GM18867 (cell line): ENCODE results near the gene SBK3.
"Not testable (repeated sequence)": the region's sequence is repeated elsewhere in the genome, so short reads cannot be mapped to it uniquely, and the experiment has no call there.

Source experiments
- ATAC-seq: cut with Tn5 transposase; IDR thresholded peaks from one replicate; pipeline ENCODE4 v1.9.1; 2021; ENCODE audit warnings: mild to moderate bottlenecking, moderate library complexity; ENCODE audit not compliant: unreplicated experiment

SBK3 gene, protein sequence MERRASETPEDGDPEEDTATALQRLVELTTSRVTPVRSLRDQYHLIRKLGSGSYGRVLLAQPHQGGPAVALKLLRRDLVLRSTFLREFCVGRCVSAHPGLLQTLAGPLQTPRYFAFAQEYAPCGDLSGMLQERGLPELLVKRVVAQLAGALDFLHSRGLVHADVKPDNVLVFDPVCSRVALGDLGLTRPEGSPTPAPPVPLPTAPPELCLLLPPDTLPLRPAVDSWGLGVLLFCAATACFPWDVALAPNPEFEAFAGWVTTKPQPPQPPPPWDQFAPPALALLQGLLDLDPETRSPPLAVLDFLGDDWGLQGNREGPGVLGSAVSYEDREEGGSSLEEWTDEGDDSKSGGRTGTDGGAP

DNA sequence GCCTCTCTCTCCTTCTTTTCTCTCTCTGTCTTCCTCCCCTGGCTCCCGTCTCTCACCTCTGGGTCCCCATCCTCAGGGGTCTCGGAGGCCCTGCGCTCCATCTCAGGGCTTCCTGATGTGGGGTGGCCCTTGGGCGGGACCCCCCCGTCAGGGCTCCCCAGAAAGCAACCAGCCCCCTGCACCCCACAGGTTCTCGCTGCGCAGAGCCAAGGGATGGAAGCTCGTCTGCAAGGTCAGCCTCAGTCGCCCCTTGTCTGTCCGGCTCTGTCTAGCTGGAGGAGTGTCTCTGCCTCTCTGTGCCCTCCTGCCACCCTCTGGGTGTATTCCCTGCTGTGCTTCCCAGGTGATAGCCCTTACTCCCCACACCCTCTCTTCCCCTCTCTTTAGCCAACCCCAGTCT, at the start of gene SBK3:
Gene SBK3 (minus strand): TSS at position 101 of the 400 bp plus-strand sequence. CDS start 0 bp downstream, at position 101.
- no peak for ATAC-seq

DNA sequence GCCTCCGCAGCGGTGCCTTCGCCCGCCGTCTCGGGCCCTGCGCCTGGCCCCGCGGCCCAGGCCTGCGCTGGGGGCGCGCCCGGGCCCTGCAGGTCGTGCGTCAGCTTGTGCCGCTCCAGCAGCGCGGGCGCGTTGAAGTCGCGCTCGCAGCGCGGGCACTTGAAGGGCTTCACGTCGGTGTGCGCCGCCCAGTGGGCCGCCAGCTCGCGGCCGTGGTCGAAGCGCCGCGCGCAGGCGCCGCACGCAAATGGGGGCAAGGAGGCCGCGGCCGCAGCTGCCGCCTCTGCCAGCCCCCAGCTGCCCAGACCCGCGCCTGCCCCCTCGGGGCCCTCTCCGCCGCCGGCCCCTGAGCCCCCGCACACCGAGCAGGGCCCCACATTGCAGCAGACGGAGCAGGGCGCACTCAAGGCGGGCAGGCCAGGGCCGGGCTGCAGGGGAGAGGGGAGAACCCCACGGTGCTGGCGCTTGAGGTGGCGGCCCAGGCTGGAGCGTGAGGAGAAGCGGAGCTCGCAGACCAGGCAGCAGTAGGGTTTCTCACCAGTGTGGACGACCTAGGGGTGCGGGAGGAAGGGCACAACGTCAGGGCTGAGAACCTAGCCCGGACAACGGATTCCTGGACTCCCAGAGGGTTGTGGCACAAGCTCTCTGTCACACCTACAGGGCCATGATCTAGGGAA, 47.9 kb upstream of the SBK3 start:
- no peak for ATAC-seq

DNA sequence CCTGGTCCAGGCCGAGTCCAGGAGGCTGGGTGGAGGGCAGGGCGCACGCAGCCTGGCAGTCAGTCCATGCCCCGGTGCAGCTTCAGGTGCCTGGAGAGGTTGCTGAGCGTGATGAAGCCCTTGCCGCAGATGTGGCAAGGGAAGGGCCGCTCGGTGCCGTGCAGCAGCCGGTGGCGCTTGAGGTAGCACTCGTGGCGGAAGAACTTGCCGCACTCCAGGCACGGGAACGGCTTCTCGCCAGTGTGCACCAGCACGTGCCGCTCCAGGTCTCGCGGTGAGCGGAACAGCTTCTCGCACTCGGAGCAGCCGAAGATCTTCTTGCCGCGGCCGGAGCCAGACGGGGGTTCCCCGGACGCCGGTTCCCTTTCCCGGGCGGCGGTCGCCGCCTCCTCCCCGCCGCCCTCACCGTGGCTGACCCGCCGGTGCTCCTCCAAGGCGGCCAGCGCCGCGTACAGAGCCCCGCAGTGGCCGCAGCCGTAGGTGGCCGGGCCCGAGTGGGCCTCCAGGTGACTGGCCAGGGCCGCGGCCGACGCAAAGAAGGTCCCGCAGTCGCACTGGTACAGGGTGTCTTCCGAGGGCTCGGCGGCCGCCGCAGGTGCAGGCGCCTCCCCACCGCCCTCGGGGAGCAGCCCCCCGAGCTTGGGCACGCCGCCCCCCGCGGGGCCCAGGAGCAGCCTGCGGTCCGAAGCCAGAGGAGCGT, 47.2 kb upstream of the SBK3 start:
- ATAC-seq, result no peak

DNA sequence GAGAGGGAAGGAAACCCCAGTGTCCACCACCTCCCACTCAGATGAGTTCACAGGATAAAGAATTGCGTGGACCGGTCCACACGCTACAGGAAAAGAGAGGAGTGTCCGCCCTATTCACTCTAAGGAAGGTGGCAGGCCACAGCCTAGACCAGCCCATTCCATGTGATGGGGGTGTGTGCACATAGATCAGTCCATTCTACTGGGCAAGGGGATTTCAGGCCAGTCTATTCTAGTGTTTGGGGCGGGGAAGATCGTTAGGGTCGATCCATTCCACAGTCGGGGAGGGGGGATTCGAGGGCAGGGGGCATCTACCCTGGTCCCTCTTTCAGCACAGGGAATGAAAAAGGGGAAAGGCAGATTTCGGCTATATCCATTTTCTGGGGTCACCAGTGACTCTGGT, 46.2 kb upstream of the SBK3 start:
- ATAC-seq, result no peak

DNA sequence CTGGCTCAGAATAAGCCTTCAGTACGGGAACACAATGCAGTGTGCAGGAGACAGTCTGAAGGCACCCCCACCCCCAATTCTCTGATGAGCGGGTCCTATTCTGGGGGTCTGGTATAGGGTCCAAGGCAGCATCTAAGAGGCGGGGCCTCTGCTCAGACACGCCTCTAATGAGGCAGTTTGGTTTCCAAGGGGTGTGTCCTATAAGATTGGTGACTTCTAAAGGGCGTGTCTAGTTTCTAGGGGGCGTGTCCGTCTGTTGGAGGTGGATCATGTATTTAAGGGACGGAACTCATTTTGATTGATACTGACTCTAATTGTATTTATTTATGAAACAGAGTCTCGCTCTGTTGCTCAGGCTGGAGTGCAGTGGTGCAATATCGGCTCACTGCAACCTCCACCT, 45.3 kb upstream of the SBK3 start:
- no peak for ATAC-seq

DNA sequence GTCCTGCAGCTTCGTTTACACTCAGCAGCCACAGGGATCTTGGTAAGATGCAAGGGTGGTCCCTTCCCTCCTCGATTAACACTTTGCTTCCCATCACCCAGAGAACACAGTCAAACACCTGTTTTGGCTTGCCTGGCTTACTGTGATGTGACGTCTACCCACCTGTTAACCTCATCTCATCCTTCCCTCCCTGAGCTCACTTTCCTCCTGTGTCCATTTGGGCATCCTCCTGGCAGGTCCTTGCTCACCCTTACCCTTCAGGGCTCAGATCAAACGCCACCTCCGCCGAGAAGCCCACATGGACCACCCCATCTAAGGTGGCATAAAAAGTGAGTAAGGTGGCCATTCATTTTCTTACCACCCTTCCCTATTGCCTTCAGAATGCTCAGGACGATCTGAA, 44.8 kb upstream of the SBK3 start:
- ATAC-seq, result no peak

DNA sequence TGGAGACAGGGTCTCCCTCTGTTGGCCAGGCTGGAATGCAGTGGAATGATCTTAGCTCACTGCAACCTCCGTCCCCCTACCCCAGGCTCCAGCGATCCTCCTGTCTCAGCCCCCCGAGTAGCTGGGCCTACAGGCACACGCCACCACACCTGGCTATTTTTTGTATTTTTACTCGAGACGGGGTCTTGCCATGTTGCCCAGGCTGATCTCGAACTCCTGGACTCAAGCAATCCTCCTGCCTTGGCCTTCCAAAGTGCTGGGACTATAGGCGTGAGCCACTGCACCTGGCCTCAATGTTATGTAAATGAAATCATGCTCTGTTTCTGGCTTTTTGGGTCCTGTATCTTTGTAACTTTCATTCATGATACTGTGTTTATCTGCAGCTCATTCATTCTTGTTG, 43.4 kb upstream of the SBK3 start:
- ATAC-seq, result no peak

DNA sequence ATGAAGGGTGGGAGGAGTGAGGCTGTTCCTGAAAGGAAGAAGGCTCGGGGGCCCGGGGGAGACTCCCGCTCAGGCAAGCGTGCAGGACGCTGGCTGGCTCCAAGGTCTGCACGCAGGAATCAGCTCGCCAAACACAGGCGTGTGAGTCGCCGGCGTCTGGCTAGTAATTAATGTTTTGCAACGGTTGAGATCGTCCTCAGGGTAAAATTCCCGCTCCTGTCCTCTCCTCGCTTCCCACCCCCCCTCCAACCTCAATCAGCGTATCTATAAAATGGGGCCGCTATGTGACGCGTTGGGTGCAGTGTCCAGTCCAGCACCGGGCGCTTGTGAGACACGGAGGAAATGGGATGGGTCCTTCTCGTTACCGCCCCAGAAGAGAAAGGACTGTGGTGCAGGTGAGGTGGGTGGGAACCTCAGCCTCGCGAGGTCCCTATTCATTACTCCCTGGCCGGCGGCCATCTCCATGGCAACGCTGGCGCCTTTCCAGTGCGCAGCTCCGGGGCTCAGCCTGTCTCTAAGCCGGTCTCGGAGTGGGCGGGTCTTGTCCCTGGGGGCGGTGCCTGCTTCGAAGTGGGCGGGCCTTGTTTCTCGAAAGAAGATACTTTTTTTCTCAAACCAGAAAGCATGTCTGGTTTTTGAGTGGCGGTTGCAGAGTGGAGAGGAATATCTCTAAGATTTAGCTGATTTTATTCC, 41.8 kb upstream of the SBK3 start:
- peak; percentile 82 for ATAC-seq

DNA sequence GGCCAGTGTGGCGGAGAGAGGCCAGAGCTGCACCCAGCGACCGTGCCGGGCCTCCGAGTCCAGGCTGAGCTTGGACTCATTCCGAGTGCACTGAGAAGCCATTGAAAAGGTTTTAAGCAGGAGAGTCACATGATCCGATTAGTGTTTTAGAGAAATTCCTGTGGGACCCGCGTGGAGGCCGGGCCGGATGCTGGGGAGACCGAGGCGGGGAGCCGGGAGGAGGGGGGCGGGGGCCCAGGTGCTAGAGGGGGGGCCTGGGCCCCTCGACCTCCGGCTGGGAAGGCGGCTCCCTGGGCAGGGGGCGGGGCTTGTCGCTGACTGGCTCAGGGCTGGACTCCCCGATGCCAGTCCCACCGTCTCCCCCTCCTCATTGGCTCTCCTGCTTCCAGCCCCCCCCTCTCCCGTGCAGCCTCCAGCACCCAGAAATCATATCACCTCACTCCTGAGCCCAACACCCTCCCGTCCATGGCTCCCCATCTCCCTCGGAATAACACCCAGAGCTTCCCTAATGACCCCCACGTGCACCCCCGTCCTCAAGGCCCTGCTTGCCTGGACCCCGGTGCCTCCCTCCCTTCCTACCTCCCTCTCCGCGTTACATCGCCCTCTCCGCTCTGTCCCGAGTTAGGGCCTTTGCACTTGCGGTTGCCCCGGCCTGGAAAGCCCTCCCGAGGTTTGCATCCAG, 40.5 kb upstream of the SBK3 start:
- ATAC-seq, result no peak

DNA sequence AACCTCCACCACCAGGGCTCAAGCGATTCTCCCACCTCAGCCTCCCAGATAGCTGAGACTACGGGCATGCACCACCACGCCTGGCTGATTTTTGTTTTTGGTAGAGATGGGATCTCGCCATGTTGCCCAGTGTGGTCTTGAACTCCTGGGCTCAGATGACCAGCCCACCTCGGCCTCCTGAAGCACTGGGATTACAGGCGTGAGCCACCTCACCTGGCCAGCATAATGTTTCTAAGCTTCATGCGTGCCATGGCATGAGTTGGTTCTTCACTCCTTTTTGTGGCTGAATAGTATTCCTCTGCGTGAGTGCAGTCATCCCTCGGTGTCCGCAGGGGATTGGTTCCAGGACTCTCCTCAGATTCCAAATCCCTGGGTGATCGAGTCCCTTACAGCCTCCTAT, 39.5 kb upstream of the SBK3 start:
- no peak for ATAC-seq

DNA sequence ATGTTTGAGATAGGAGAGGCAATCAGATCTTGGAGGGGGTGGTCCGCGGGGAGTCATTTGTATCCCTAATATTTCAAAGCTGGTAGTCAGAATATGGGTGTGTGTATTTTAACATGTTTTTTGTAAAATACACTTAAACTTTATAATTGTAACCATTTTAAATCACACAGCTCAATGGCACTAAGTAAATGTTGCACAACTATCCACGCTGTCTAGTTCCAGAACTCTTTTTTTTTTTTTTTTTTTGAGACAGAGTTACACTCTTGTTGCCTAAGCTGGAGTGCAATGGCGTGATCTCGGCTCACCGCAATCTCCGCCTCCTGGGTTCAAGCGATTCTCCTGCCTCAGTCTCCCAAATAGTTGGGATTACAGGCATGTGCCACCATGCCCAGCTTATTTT, 38.6 kb upstream of the SBK3 start:
- not testable (repeated sequence) for ATAC-seq

DNA sequence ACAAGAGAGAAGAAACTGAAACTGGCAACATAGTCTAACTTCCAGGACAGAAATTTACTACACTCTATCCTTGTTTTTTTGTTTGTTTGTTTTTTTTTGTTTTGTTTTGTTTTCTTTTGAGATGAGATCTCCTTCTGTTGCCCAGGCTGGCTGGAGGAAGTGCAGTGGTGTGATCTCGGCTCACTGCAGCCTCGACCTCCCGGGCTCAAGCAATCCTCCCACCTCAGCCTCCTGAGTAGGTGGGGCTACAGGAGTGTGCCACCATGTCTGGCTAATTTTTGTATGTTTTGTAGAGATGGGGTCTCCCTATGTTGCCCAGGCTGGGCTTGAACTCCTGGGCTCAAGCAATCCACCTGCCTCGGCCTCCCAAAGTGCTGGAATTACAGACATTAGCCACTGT, 36.9 kb upstream of the SBK3 start:
- not testable (repeated sequence) for ATAC-seq

DNA sequence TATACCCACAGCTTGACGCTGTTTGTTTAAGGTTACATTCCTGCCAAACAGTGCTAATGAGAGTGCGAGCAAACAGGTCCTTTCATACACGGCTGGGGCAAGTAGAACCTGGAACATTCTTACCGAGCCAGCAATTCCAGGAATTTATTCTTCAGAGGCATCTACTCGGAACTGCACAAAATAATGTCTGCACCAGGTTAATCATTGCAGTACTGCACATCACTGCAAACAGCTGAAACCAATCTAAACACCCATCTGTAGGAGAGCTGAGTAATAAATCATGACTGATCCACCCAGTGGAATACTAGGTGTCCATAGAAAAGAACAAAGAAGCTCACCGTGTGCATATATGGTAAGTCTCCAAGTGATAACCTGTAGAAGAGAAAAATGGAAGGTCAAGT, 36.5 kb upstream of the SBK3 start:
- ATAC-seq, result no peak

DNA sequence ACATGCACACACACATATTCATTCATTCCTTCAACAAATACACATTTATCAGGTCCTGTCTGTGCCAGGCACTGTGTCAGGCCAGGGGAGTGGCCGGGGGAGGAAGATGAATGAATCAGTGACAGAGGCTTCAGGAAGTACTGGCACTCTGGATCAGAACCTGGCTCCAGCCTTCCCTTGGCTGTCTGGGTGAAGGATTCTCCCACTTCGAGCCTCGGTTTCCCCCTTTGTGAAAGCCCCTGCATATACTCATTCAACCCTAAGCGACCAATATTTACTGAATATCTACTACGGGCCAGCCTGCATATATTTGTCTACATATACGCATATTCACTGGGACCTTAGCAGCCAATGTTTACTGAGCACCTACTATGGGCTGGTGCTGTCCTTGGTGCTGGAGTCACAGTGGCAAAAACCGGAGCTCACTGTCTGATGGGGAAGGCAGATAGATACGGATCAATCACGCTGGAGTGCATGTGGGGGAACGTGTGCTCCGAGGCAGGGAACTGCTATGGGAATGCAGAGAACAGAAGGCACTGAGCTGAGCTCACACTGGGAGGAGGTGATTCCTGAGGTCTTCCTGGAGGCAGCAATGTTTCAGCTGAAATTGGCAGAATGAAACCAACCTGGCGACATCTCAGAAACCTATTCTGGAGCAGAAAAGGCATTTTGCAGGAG, 35.9 kb upstream of the SBK3 start:
- ATAC-seq, result no peak

DNA sequence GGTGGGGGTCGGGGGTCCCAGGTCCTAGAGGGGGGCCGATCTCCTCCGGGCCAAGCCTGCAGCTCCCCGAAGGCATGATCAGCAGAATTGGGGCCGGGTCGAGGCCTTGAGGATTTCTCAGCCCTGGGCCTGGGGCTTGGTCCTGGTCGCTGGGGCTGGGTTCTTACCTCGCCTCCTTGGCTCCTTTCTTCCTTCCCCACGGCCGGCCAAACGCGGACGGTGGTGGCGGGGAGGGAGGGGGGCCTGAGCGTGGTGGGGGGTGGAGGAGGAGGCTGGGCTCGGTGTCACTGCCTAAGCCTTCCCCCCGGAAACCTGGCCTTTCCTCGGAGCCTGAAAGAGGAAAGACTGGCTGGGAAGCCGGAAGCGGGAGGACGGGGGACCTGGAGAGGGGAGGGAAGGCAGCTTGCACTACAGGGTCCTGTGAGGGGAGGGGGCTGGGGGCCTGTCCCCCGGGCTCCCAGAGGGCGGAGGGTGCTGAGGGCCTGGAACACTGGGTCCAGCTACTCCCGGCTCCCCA, 35.3 kb upstream of the SBK3 start, which contains the start of gene ZNF579:
Gene ZNF579 (minus strand): TSS at position 221 of the 517 bp plus-strand sequence. CDS start 1,209 bp downstream, outside the sequence.
- ATAC-seq, result no peak

DNA sequence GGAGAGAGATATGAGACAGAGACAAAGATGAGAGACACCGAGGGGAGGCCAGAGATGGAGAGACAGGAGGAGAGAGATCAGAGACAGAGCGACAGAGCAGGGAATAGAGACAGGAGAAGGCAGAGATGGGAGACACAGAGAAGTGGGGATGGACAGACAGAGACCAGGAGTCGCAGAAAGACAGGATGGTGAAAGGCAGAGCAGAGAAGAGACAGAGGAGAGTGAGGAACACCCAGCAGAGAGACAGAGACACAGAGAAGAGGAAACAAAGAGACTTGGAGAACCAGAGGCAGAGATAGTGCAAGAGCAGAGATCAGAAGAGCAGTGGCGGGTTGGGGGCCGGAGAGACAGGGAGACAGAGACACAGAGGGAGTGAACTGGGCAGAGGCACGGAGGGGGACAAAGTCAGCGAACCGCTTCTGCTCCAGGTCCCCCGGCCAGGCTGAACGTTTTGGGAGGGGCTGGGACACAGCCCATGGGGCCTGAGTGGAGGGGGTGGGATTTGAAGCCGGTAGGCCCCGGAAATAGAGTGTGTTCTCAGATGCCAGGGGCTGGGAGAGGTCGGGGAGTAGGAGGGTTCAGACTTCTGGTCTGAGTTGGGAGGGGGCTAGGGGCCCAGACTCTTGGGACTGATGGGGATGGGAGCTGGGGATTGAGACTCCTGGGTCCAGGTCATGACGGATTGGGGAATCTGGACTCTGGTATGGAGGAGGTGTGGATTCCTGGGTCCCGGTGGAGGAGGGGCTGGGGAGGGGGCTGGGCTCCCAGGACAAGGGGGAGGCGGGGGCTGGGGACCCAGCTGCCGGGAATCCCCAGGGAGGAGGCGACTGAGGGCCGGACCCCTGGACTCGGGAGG, 34.7 kb upstream of the SBK3 start:
- ATAC-seq, result no peak

DNA sequence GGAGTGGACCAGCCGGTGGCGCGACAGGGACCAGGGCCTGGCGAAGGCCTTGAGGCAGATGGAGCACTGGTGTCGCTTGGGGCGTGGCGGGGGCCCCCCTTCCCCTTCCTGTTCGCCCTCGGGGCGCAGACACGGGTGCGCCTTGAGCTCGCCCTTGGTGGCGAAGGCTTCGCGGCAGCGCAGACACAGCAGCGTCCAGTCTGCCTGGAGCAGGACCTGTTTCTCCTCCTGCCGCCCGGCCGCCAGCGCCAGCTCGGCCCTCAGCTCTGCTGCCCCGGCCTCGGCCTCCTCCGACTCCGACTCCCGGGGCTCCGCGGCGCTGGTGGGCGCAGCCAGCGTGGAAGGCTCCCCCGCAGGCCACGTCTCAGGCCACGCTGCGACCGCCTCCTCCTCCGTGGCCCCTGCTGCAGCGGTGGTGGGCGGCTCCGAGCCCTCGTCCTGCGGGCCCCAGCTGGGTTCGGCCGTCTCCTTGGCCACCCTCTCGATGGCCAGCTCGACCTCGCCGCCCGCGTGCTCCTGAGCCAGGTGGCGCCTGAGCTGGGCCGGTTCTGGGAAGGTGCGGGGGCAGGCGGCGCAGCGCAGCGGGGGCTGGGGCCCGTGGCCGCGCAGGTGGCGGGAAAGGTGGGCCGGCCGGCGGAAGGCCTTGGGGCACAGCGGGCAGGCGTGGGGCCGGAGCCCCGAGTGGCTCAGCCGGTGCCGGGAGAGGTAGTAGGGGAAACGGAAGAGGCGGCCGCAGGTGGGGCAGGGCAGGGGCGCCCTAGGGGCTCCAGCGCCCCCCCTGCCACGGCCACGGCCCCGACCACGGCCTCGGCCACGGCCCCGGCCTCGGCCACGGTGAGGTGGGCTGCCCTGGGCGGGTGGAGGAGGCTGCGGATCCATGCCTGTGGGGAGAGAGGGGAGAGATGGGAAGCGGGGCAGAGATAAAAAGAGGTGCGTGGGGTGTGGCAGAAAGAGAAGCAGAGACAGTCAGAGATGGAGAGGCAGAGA, 33.7 kb upstream of the SBK3 start:
- no peak for ATAC-seq
